SK-N-SH (cell line): ENCODE data around the gene PAPLN. TPM values are rescaled to one million over a fixed set of nuclear protein-coding genes. Genes with fewer than 3 reads are reported as not detected.

Source experiments
- CTCF ChIA-PET: fragments of 300-600, 350-600 bp; formaldehyde crosslinking; extraction: SDS; loops from one replicate; lab custom pipeline; 2021; lab: Yijun Ruan, JAX
- POLR2A ChIA-PET: fragments of 350-600 bp; sonication (Branson Sonifier 250); formaldehyde crosslinking; extraction: SDS; loops from one replicate; lab custom pipeline; 2020; ENCODE audit warnings: antibody characterized with exemption, inconsistent platforms; lab: Yijun Ruan, JAX
- DNase-seq: peaks from one replicate; pipeline ENCODE4 v3.0.0; 2012
- H2AFZ ChIP-seq: fragments of 200-600 bp; sonication (generic); 2 replicates; pipeline ENCODE4 v1.8.1; 2016; ENCODE audit warnings: antibody characterized with exemption, mild to moderate bottlenecking, low read depth
- H3F3A ChIP-seq: fragments of 200-600 bp; sonication (generic); replicated peaks from 2 replicates; pipeline ENCODE3; 2016; ENCODE audit warnings: antibody characterized with exemption, mild to moderate bottlenecking; ENCODE audit not compliant: insufficient read depth
- H3K27ac ChIP-seq, 2 experiments: fragments of 200-500 bp in 1 of 2; fragments of 200-600 bp in 1 of 2; sonication (Bioruptor generic) in 1 of 2; sonication (generic), shearing (Covaris generic) in 1 of 2; 2 replicates each; pipeline versions ENCODE4 v1.5.1 to v1.6.1; 2014 to 2016; ENCODE audit warnings: low read depth in 2 of 2, inconsistent platforms in 1 of 2, low read length in 1 of 2, mild to moderate bottlenecking in 1 of 2, mixed read lengths in 1 of 2
- H3K27me3 ChIP-seq: fragments of 200-600 bp; sonication (generic), shearing (Covaris generic); 2 replicates; pipeline ENCODE4 v1.6.1; 2016; ENCODE audit warnings: mixed run types; ENCODE audit not compliant: insufficient read depth
- H3K36me3 ChIP-seq, 2 experiments: fragments of 200-500 bp in 1 of 2; fragments of 200-600 bp in 1 of 2; sonication (Bioruptor generic) in 1 of 2; sonication (generic) in 1 of 2; replicated peaks in 1 of 2; 2 replicates each; pipeline versions ENCODE3 to v1.5.1; 2014 to 2016; ENCODE audit warnings: low read length in 1 of 2, mild to moderate bottlenecking in 1 of 2; ENCODE audit not compliant: insufficient read depth in 2 of 2, control insufficient read depth in 1 of 2
- H3K4me1 ChIP-seq, 2 experiments: fragments of 200-500 bp in 1 of 2; fragments of 200-600 bp in 1 of 2; sonication (Bioruptor generic) in 1 of 2; sonication (generic), shearing (Covaris generic) in 1 of 2; 2 replicates each; pipeline versions ENCODE4 v1.5.1 to v1.6.1; 2014 to 2016; ENCODE audit warnings: low read depth in 1 of 2, low read length in 1 of 2, mixed run types in 1 of 2; ENCODE audit not compliant: insufficient read depth in 2 of 2, control insufficient read depth in 1 of 2
- H3K4me2 ChIP-seq: fragments of 200-600 bp; sonication (generic), shearing (Covaris generic); 2 replicates; pipeline ENCODE4 v1.6.1; 2017; ENCODE audit warnings: mixed run types
- H3K4me3 ChIP-seq, 2 experiments: fragments of 200-500 bp in 1 of 2; fragments of 200-600 bp in 1 of 2; sonication (Bioruptor generic) in 1 of 2; sonication (generic), shearing (Covaris generic) in 1 of 2; 2 replicates each; pipeline versions ENCODE4 v1.5.1 to v1.8.1; 2014 to 2016; ENCODE audit warnings: low read depth in 2 of 2, inconsistent platforms in 1 of 2, low read length in 1 of 2, mild to moderate bottlenecking in 1 of 2, mixed read lengths in 1 of 2, moderate library complexity in 1 of 2
- H3K79me2 ChIP-seq: fragments of 200-600 bp; sonication (generic); 2 replicates; pipeline ENCODE4 v1.8.1; 2017; ENCODE audit warnings: mild to moderate bottlenecking; ENCODE audit not compliant: insufficient read depth
- H3K9ac ChIP-seq: fragments of 200-600 bp; sonication (generic); 2 replicates; pipeline ENCODE4 v1.6.1; 2017; ENCODE audit warnings: mixed run types
- H3K9me2 ChIP-seq: fragments of 200-600 bp; sonication (generic); 2 replicates; pipeline ENCODE4 v1.6.1; 2017; ENCODE audit warnings: mixed run types
- H3K9me3 ChIP-seq: fragments of 200-600 bp; sonication (generic); 2 replicates; pipeline ENCODE4 v1.6.1; 2017; ENCODE audit warnings: mixed run types, mild to moderate bottlenecking, moderate library complexity
- H4K20me1 ChIP-seq: fragments of 200-600 bp; sonication (generic); 2 replicates; pipeline ENCODE4 v1.6.1; 2017; ENCODE audit warnings: mild to moderate bottlenecking, mixed run types; ENCODE audit not compliant: insufficient read depth
- EP300 ChIP-seq, 2 experiments: IDR thresholded peaks; 2 replicates each; pipeline versions ENCODE4 v1.4.0 to v1.6.1; 2012; ENCODE audit warnings: borderline replicate concordance in 1 of 2, low read depth in 1 of 2, low read length in 1 of 2
- FOSL2 ChIP-seq: IDR thresholded peaks from 2 replicates; pipeline ENCODE4 v1.4.0; 2012; ENCODE audit warnings: low read depth, mild to moderate bottlenecking, moderate library complexity, borderline replicate concordance
- FOXJ3 ChIP-seq: sonication (generic); formaldehyde crosslinking; IDR thresholded peaks from 2 replicates; pipeline ENCODE4 v1.5.1; 2020; ENCODE audit warnings: mild to moderate bottlenecking, missing genetic modification reagents
- GABPA ChIP-seq: IDR thresholded peaks from 2 replicates; pipeline ENCODE4 v1.4.0; 2012; ENCODE audit warnings: low read depth, mild to moderate bottlenecking
- JUND ChIP-seq: IDR thresholded peaks from 2 replicates; pipeline ENCODE4 v1.4.0; 2012
- MEF2A ChIP-seq: IDR thresholded peaks from 2 replicates; pipeline ENCODE4 v1.4.0; 2012; ENCODE audit warnings: low read depth, borderline replicate concordance
- NFIC ChIP-seq: IDR thresholded peaks from 2 replicates; pipeline ENCODE4 v1.4.0; 2012; ENCODE audit warnings: borderline replicate concordance
- RCOR1 ChIP-seq: fragments of 150-350 bp; IDR thresholded peaks from 2 replicates; pipeline ENCODE4 v1.6.1; 2017; ENCODE audit warnings: antibody characterized with exemption, low read length
- YY1 ChIP-seq: IDR thresholded peaks from 2 replicates; pipeline ENCODE4 v1.4.0; 2012; ENCODE audit warnings: low read depth, mild to moderate bottlenecking
- WGBS: methylation state at CpG from one replicate; pipeline ENCODE4 v1.1.6; 2017; ENCODE audit warnings: low lambda C conversion rate; 5-methylcytosine and 5-hydroxymethylcytosine counted together
- polyA plus RNA-seq, 3 experiments: library from polyadenylated mRNA; depleted of rRNA; stranded (reverse); fragments of >200 nt; gene quantifications; 2 replicates each; pipeline ENCODE4 v1.2.3, GENCODE V29; 2012
- TF ChIP-seq, protein P1 (sequence below): IDR thresholded peaks from 2 replicates; pipeline ENCODE4 v1.6.1; 2012; ENCODE audit warnings: mild to moderate bottlenecking, low read depth, low read length, moderate library complexity
- TF ChIP-seq, protein P2 (sequence below): fragments of 150-350 bp; IDR thresholded peaks from 2 replicates; pipeline ENCODE4 v1.6.1; 2016; ENCODE audit warnings: mild to moderate bottlenecking, low read depth, low read length
- TF ChIP-seq, protein P3 (sequence below): IDR thresholded peaks from 2 replicates; pipeline ENCODE4 v1.4.0; 2012; ENCODE audit warnings: low read depth, borderline replicate concordance
- TF ChIP-seq, protein P4 (sequence below): IDR thresholded peaks from 2 replicates; pipeline ENCODE4 v1.4.0; 2012; ENCODE audit warnings: low read depth, borderline replicate concordance
- TF ChIP-seq, protein P5 (sequence below): fragments of 150-350 bp; IDR thresholded peaks from 2 replicates; pipeline ENCODE4 v1.6.1; 2017; ENCODE audit warnings: antibody characterized with exemption, low read length, low read depth, borderline replicate concordance
- TF ChIP-seq, protein P6 (sequence below): fragments of 200-600 bp; sonication (generic); IDR thresholded peaks from 2 replicates; pipeline ENCODE4 v1.6.1; 2017; ENCODE audit warnings: antibody characterized with exemption, mild to moderate bottlenecking, moderate library complexity
- TF ChIP-seq, protein P7 (sequence below): IDR thresholded peaks from 2 replicates; pipeline ENCODE4; 2012

Gene PAPLN
- polyA plus RNA-seq, 1 of the 3 experiments (the other 2 are of a cell fraction), result 0.13 TPM

DNA sequence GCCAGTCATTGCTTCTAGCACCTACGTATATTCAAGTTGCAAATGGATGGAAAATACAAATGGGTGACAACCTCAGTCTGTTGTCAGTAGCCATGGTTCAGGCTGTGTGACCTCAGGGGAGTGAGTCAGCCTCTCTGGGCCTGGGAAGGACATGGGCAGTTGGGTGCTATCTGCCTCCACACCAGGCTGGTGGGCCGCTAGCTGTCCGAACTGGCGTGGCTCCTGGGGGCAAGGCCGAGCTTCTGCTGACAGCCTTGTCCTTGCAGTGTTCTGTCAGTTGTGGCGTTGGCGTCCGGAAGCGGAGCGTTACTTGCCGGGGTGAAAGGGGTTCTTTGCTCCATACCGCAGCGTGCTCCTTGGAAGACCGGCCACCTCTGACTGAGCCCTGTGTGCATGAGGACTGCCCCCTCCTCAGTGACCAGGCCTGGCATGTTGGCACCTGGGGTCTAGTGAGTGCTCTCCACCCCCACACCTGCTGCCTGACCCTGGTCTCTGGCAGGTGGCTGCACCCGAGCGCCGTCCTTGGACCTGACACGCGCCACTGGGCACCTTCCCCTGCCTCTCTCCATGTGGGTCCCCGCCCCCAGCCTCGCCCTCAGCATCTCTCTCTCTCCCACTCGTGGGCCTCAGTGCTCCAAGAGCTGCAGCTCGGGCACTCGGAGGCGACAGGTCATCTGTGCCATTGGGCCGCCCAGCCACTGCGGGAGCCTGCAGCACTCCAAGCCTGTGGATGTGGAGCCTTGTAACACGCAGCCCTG is 17.1 kb downstream of the PAPLN start:
- Histone ChIP-seq H3K36me3 (no peaks in the 10 kb centered on the region), H3K27ac (no peak overlapping the region), H3K27me3 (no peaks in the 10 kb centered on the region), H3K9ac (no peak overlapping the region), H3K9me2 (no peaks in the 10 kb centered on the region), H3K4me1 (no peaks in the 10 kb centered on the region), H2AFZ (no peak overlapping the region), H4K20me1 (no peaks in the 10 kb centered on the region), H3K4me2 (no peak overlapping the region), H3F3A (no peaks in the 10 kb centered on the region), H3K79me2 (no peaks in the 10 kb centered on the region), H3K9me3 (no peaks in the 10 kb centered on the region), H3K4me3 (no peak overlapping the region)
- ChIA-PET CTCF (no interaction called here), POLR2A (no interaction called here)
- TF ChIP-seq, protein P1, sequence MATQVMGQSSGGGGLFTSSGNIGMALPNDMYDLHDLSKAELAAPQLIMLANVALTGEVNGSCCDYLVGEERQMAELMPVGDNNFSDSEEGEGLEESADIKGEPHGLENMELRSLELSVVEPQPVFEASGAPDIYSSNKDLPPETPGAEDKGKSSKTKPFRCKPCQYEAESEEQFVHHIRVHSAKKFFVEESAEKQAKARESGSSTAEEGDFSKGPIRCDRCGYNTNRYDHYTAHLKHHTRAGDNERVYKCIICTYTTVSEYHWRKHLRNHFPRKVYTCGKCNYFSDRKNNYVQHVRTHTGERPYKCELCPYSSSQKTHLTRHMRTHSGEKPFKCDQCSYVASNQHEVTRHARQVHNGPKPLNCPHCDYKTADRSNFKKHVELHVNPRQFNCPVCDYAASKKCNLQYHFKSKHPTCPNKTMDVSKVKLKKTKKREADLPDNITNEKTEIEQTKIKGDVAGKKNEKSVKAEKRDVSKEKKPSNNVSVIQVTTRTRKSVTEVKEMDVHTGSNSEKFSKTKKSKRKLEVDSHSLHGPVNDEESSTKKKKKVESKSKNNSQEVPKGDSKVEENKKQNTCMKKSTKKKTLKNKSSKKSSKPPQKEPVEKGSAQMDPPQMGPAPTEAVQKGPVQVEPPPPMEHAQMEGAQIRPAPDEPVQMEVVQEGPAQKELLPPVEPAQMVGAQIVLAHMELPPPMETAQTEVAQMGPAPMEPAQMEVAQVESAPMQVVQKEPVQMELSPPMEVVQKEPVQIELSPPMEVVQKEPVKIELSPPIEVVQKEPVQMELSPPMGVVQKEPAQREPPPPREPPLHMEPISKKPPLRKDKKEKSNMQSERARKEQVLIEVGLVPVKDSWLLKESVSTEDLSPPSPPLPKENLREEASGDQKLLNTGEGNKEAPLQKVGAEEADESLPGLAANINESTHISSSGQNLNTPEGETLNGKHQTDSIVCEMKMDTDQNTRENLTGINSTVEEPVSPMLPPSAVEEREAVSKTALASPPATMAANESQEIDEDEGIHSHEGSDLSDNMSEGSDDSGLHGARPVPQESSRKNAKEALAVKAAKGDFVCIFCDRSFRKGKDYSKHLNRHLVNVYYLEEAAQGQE, result no peak
- no peak for TF ChIP-seq JUND
- TF ChIP-seq NFIC, result no peak
- TF ChIP-seq, protein P2, sequence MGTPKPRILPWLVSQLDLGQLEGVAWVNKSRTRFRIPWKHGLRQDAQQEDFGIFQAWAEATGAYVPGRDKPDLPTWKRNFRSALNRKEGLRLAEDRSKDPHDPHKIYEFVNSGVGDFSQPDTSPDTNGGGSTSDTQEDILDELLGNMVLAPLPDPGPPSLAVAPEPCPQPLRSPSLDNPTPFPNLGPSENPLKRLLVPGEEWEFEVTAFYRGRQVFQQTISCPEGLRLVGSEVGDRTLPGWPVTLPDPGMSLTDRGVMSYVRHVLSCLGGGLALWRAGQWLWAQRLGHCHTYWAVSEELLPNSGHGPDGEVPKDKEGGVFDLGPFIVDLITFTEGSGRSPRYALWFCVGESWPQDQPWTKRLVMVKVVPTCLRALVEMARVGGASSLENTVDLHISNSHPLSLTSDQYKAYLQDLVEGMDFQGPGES, result no peak
- no peak for TF ChIP-seq RCOR1
- no peak for TF ChIP-seq EP300 (IDR thresholded peaks at IDR 0.05; ENCODE audit: borderline replicate concordance in 1 of 2, low read depth in 1 of 2, low read length in 1 of 2)
- TF ChIP-seq, protein P3, sequence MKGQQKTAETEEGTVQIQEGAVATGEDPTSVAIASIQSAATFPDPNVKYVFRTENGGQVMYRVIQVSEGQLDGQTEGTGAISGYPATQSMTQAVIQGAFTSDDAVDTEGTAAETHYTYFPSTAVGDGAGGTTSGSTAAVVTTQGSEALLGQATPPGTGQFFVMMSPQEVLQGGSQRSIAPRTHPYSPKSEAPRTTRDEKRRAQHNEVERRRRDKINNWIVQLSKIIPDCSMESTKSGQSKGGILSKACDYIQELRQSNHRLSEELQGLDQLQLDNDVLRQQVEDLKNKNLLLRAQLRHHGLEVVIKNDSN, result no peak
- TF ChIP-seq FOXJ3, result no peak
- TF ChIP-seq GABPA, result no peak
- TF ChIP-seq, protein P4, sequence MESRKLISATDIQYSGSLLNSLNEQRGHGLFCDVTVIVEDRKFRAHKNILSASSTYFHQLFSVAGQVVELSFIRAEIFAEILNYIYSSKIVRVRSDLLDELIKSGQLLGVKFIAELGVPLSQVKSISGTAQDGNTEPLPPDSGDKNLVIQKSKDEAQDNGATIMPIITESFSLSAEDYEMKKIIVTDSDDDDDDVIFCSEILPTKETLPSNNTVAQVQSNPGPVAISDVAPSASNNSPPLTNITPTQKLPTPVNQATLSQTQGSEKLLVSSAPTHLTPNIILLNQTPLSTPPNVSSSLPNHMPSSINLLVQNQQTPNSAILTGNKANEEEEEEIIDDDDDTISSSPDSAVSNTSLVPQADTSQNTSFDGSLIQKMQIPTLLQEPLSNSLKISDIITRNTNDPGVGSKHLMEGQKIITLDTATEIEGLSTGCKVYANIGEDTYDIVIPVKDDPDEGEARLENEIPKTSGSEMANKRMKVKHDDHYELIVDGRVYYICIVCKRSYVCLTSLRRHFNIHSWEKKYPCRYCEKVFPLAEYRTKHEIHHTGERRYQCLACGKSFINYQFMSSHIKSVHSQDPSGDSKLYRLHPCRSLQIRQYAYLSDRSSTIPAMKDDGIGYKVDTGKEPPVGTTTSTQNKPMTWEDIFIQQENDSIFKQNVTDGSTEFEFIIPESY, result no peak
- TF ChIP-seq, protein P5, sequence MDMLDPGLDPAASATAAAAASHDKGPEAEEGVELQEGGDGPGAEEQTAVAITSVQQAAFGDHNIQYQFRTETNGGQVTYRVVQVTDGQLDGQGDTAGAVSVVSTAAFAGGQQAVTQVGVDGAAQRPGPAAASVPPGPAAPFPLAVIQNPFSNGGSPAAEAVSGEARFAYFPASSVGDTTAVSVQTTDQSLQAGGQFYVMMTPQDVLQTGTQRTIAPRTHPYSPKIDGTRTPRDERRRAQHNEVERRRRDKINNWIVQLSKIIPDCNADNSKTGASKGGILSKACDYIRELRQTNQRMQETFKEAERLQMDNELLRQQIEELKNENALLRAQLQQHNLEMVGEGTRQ, result no peak
- TF ChIP-seq FOSL2, result no peak
- TF ChIP-seq YY1, result no peak
- TF ChIP-seq, protein P6, sequence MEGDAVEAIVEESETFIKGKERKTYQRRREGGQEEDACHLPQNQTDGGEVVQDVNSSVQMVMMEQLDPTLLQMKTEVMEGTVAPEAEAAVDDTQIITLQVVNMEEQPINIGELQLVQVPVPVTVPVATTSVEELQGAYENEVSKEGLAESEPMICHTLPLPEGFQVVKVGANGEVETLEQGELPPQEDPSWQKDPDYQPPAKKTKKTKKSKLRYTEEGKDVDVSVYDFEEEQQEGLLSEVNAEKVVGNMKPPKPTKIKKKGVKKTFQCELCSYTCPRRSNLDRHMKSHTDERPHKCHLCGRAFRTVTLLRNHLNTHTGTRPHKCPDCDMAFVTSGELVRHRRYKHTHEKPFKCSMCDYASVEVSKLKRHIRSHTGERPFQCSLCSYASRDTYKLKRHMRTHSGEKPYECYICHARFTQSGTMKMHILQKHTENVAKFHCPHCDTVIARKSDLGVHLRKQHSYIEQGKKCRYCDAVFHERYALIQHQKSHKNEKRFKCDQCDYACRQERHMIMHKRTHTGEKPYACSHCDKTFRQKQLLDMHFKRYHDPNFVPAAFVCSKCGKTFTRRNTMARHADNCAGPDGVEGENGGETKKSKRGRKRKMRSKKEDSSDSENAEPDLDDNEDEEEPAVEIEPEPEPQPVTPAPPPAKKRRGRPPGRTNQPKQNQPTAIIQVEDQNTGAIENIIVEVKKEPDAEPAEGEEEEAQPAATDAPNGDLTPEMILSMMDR, result no peak
- TF ChIP-seq, protein P7, sequence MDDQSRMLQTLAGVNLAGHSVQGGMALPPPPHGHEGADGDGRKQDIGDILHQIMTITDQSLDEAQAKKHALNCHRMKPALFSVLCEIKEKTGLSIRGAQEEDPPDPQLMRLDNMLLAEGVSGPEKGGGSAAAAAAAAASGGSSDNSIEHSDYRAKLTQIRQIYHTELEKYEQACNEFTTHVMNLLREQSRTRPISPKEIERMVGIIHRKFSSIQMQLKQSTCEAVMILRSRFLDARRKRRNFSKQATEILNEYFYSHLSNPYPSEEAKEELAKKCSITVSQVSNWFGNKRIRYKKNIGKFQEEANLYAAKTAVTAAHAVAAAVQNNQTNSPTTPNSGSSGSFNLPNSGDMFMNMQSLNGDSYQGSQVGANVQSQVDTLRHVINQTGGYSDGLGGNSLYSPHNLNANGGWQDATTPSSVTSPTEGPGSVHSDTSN, result no peak
- TF ChIP-seq MEF2A, result no peak
- DNase-seq, result no peak
- 74% methylated on average over 8 of the region's 28 CpGs for WGBS
